NB4 (cell line): ENCODE data around the gene TRAF3IP3.

ENCODE experiments used
- DNase-seq: peaks from one replicate; pipeline ENCODE4 v3.0.0; 2010; ENCODE audit warnings: low read depth
- H3K4me3 ChIP-seq: one replicate; pipeline ENCODE4 v1.5.1; 2011; ENCODE audit warnings: mild to moderate bottlenecking, low read depth, low read length, moderate library complexity
- CTCF ChIP-seq: IDR thresholded peaks from one replicate; pipeline ENCODE4 v1.5.1; 2012; ENCODE audit warnings: low read depth, low read length
- MAX ChIP-seq: IDR thresholded peaks from 2 replicates; pipeline ENCODE4 v1.6.1; 2011; ENCODE audit warnings: low read depth, low read length
- MYC ChIP-seq: IDR thresholded peaks from 2 replicates; pipeline ENCODE4 v1.6.1; 2011; ENCODE audit warnings: low read depth, low read length
- POLR2A ChIP-seq: IDR thresholded peaks from 2 replicates; pipeline ENCODE4 v1.6.1; 2011; ENCODE audit warnings: mild to moderate bottlenecking; ENCODE audit not compliant: insufficient read length; ENCODE audit errors: extremely low read depth

The TRAF3IP3 gene

GRCh38 chr1:209822706-209823105 is 66.9 kb downstream of the TRAF3IP3 start:
- no peak for DNase-seq
- TF ChIP-seq CTCF: no peak
- no peak for TF ChIP-seq MAX
- TF ChIP-seq POLR2A: no peak
- no peak for TF ChIP-seq MYC

GRCh38 chr1:209823143-209824041 is 67.5 kb downstream of the TRAF3IP3 start:
- DNase-seq: peak; percentile 72
- TF ChIP-seq CTCF: peak; percentile 61
- TF ChIP-seq MYC: no peak
- no peak overlapping the region for H3K4me3 ChIP-seq

More at GRCh38 chr1:209822706-209823105, 66.9 kb downstream of the TRAF3IP3 start:
- H3K4me3 ChIP-seq: no peak overlapping the region

DNA sequence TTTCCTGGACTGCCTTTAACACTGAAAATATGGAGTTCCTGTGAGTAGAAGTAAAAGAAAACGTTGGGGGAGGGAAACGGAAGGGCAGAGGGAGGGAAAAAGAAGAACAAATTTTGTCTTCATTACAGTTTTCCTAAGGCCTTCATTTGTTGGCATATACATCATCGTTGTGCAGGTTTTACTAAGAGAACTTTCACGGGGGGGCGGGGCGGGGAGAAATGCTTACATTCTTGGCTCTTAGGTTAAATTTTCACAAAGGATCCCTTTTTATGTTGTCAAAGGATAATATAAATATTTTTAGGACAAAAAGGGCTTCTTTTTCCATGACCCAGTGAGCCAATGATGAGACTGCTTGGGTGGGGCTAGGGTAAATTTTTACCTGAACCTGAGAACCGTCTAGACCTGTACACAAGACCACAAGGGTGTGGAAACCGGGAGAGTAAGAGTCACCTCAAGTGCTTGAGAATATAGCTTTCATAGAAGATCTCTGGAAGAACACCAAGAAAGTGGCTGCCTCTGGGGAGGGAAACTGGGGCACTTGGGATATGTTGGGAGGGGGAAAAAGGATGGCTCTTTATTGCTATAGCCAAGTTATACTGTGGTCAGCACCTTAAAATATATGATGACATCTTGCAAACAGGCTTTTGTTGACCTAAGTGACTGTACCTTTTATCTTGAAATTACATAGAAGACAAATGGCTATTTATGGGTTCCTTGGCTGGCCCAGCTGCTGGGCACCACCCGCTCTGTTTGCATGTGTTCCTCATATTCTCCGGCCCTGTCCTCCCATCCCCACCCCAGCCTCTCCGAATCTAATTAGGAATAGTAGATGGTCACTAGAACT is 70.0 kb downstream of the TRAF3IP3 start:
- no peak overlapping the region for H3K4me3 ChIP-seq
- TF ChIP-seq MYC (no peak), CTCF (no peak), MAX (no peak), POLR2A (no peak)
- no peak for DNase-seq

DNA sequence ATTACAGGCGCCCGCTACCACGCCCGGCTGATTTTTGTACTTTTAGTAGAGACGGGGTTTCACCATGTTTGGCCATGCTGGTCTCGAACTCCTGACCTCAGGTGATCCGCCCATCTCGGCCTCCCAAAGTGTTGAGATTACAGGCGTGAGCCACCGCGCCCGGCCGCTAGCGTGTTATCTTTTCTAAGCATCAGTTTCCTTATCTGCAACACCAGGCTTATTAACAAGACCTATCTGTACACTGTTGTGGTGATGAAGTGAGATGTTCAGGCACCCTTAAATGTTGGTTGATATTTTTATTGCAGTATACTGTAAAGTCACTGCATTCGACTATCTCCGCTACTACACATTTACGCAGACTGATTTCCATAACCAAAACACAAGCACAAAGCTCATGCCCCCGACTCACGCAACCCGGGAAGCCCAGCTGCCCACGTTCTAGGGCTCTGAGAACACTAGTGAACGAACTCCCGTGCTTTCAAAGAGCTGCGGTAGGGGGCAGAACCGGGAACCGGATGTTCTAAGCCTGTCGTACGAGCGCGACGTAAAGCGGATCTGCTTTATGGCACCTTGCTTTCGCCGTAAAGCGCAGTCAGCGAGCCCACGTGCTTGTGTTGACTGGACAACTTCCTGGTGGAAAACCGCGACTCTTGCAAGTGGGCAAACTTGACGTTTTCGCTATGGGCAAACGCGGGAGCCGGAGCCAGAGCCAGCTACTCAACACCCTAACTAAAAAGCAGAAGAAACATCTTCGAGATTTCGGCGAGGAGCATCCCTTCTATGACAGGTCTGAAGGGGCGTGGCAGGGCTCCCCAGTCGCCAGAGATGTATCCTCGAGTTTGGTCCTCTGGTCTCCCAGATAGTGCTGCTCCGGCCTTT is 71.8 kb downstream of the TRAF3IP3 start, which contains the start of gene UTP25:
Gene UTP25, plus strand, starts transcription at position 589 of the 879 bp plus-strand sequence. Its CDS starts 92 bp downstream, at position 681.
- peak; percentile 97 for DNase-seq
- TF ChIP-seq POLR2A: peak; percentile 75
- peak; percentile 100 for TF ChIP-seq MAX
- TF ChIP-seq MYC: peak; percentile 100
- peak; percentile 63 for TF ChIP-seq CTCF
- H3K4me3 ChIP-seq: peak within 1 kb of the TSS; percentile 81

- no peak for DNase-seq
- peak overlapping the region; percentile 28 for H3K4me3 ChIP-seq
- TF ChIP-seq MYC (no peak), POLR2A (no peak), MAX (no peak), CTCF (no peak)
These were observed 73.9 kb downstream of the TRAF3IP3 start for GRCh38 chr1:209829716-209830115.
